ENCODE measurements around the gene HSPA13. TPM values are rescaled to one million over a fixed set of nuclear protein-coding genes. Genes with fewer than 3 reads are reported as not detected.

The HSPA13 gene
- 10 to 100 TPM; 18.4 TPM for total RNA-seq

GRCh38 chr21:14382835-14383595 is at the start of gene HSPA13:
HSPA13 (minus strand) TSS chr21:14383146; CDS start chr21:14383119, 27 bp downstream.
- DNase-seq (ENCODE audit: low spot score) = peak; percentile 99
- no peaks in the 10 kb centered on the region for H3K27me3 ChIP-seq
- H3K4me3 ChIP-seq = peak within 1 kb of the TSS; percentile 73 to 86
- peaks cover 0 to 23% of the 10 kb centered on the region in 2 donors for H3K4me1 ChIP-seq
- peak within 1 kb of the TSS; percentile 92 to 94 for H3K27ac ChIP-seq
- peaks cover 3% of the 10 kb centered on the region for H3K36me3 ChIP-seq
- H3K9me3 ChIP-seq = no peaks in the 10 kb centered on the region
- no peak for TF ChIP-seq CTCF (IDR thresholded peaks at IDR 0.05)

GRCh38 chr21:14418920-14419319 is 36.0 kb upstream of the HSPA13 start:
- TF ChIP-seq CTCF (IDR thresholded peaks at IDR 0.05) = no peak
- Histone ChIP-seq H3K27ac (no peak overlapping the region), H3K36me3 (no peaks in the 10 kb centered on the region), H3K9me3 (peaks cover 4 to 43% of the 10 kb centered on the region in 2 donors), H3K27me3 (no peaks in the 10 kb centered on the region), H3K4me3 (no peak overlapping the region), H3K4me1 (no peaks in the 10 kb centered on the region)
- no peak for DNase-seq (ENCODE audit: low spot score)

GRCh38 chr21:14414932-14415508 is 32.1 kb upstream of the HSPA13 start:
- Histone ChIP-seq H3K27me3 (no peaks in the 10 kb centered on the region), H3K4me1 (no peaks in the 10 kb centered on the region), H3K9me3 (peaks cover 4 to 27% of the 10 kb centered on the region in 2 donors), H3K4me3 (no peak overlapping the region), H3K27ac (no peak overlapping the region), H3K36me3 (no peaks in the 10 kb centered on the region)
- no peak for DNase-seq (ENCODE audit: low spot score)
- TF ChIP-seq CTCF (IDR thresholded peaks at IDR 0.05) = no peak

- Histone ChIP-seq H3K9me3 (no peaks in the 10 kb centered on the region), H3K27me3 (no peaks in the 10 kb centered on the region), H3K36me3 (no peaks in the 10 kb centered on the region), H3K4me1 (no peaks in the 10 kb centered on the region), H3K27ac (no peak overlapping the region), H3K4me3 (no peak overlapping the region)
- TF ChIP-seq CTCF (IDR thresholded peaks at IDR 0.05) = no peak
- DNase-seq (ENCODE audit: low spot score) = no peak
These were observed 23.0 kb upstream of the HSPA13 start for GRCh38 chr21:14405962-14406361.

GRCh38 chr21:14405225-14405624 is 22.3 kb upstream of the HSPA13 start:
- H3K27me3 ChIP-seq = no peaks in the 10 kb centered on the region
- no peak for DNase-seq (ENCODE audit: low spot score)
- no peaks in the 10 kb centered on the region for H3K36me3 ChIP-seq
- no peak overlapping the region for H3K27ac ChIP-seq
- no peaks in the 10 kb centered on the region for H3K4me1 ChIP-seq
- TF ChIP-seq CTCF (IDR thresholded peaks at IDR 0.05) = no peak
- H3K4me3 ChIP-seq = no peak overlapping the region
- H3K9me3 ChIP-seq = no peaks in the 10 kb centered on the region
